Mesenchymal stem cell (in vitro differentiated cells and primary cell): Measurements from ENCODE around the gene RNF223.
A peak's percentile ranks its signal among the peaks of the same experiment; 100 is the strongest.

Experiments
- DNase-seq: peaks from one replicate; pipeline ENCODE4 v3.0.0-alpha.2; 2013
- H2AFZ ChIP-seq: one replicate; pipeline ENCODE4 v1.6.1; 2013; ENCODE audit warnings: low read depth, mild to moderate bottlenecking, control low read depth, inconsistent platforms, low read length, moderate library complexity
- H2AK5ac ChIP-seq: 2 replicates; pipeline ENCODE4 v1.6.1; 2013; ENCODE audit warnings: low read length, moderate library complexity, mild to moderate bottlenecking, inconsistent platforms; ENCODE audit not compliant: severe bottlenecking
- H2BK120ac ChIP-seq: one replicate; pipeline ENCODE4 v1.6.1; 2013; ENCODE audit warnings: low read depth, mild to moderate bottlenecking, inconsistent platforms, low read length, moderate library complexity
- H2BK12ac ChIP-seq, 2 experiments: one replicate each; pipeline ENCODE4 v1.6.1; 2013; ENCODE audit warnings: inconsistent platforms in 2 of 2, low read length in 2 of 2, mild to moderate bottlenecking in 2 of 2, moderate library complexity in 2 of 2, control low read depth in 1 of 2
- H2BK15ac ChIP-seq: one replicate; pipeline ENCODE4 v1.6.1; 2013; ENCODE audit warnings: mild to moderate bottlenecking, low read depth, inconsistent platforms; ENCODE audit not compliant: poor library complexity, severe bottlenecking
- H2BK5ac ChIP-seq: 2 replicates; pipeline ENCODE4 v1.6.1; 2013; ENCODE audit warnings: low read depth, mild to moderate bottlenecking, low read length, control low read depth, inconsistent platforms; ENCODE audit not compliant: poor library complexity, severe bottlenecking
- H3K14ac ChIP-seq, 2 experiments: one replicate each; pipeline ENCODE4 v1.6.1; 2013; ENCODE audit warnings: inconsistent platforms in 2 of 2, low read length in 2 of 2, control low read depth in 1 of 2, mild to moderate bottlenecking in 1 of 2, moderate library complexity in 1 of 2
- H3K18ac ChIP-seq, 2 experiments: one replicate each; pipeline ENCODE4 v1.6.1; 2013; ENCODE audit warnings: inconsistent platforms in 2 of 2, low read length in 2 of 2, control low read depth in 1 of 2, low read depth in 1 of 2, mild to moderate bottlenecking in 1 of 2
- H3K23ac ChIP-seq, 2 experiments: one replicate each; pipeline ENCODE4 v1.6.1; 2013; ENCODE audit warnings: inconsistent platforms in 2 of 2, low read length in 2 of 2, mild to moderate bottlenecking in 2 of 2, moderate library complexity in 2 of 2, control low read depth in 1 of 2
- H3K27ac ChIP-seq: 2 replicates; pipeline ENCODE4 v1.5.1; 2013; ENCODE audit warnings: mild to moderate bottlenecking, moderate library complexity, low read length, control low read depth, inconsistent platforms; ENCODE audit not compliant: poor library complexity, severe bottlenecking
- H3K27me3 ChIP-seq, 2 experiments: 2 replicates each; pipeline versions ENCODE4 v1.6.1 to v1.7.0; 2013; ENCODE audit warnings: low read length in 2 of 2, mild to moderate bottlenecking in 2 of 2, moderate library complexity in 2 of 2, control low read depth in 1 of 2, inconsistent platforms in 1 of 2; ENCODE audit not compliant: control insufficient read depth in 1 of 2, insufficient read depth in 1 of 2
- H3K36me3 ChIP-seq, 2 experiments: 2 replicates each; pipeline versions ENCODE4 v1.6.1 to v1.7.0; 2013; ENCODE audit warnings: low read length in 2 of 2, control low read depth in 1 of 2, inconsistent platforms in 1 of 2, low read depth in 1 of 2, mild to moderate bottlenecking in 1 of 2; ENCODE audit not compliant: insufficient read depth in 2 of 2, control insufficient read depth in 1 of 2
- H3K4ac ChIP-seq, 2 experiments: one replicate each; pipeline ENCODE4 v1.6.1; 2013; ENCODE audit warnings: inconsistent platforms in 2 of 2, low read length in 2 of 2, mild to moderate bottlenecking in 2 of 2, moderate library complexity in 2 of 2, control low read depth in 1 of 2, low read depth in 1 of 2
- H3K4me1 ChIP-seq: 2 replicates; pipeline ENCODE4 v1.6.1; 2013; ENCODE audit warnings: low read depth, low read length, control low read depth; ENCODE audit not compliant: control insufficient read depth, insufficient read depth
- H3K4me2 ChIP-seq: 2 replicates; pipeline ENCODE4 v1.6.1; 2013; ENCODE audit warnings: low read length, mild to moderate bottlenecking, inconsistent platforms; ENCODE audit not compliant: poor library complexity, severe bottlenecking
- H3K4me3 ChIP-seq, 2 experiments: 2 replicates each; pipeline versions ENCODE4 v1.5.1 to v1.7.0; 2013; ENCODE audit warnings: low read length in 2 of 2, mild to moderate bottlenecking in 2 of 2, control low read depth in 1 of 2, low read depth in 1 of 2; ENCODE audit not compliant: insufficient read depth in 1 of 2
- H3K79me1 ChIP-seq: replicated peaks from 2 replicates; pipeline ENCODE4 v1.6.1; 2013; ENCODE audit warnings: mild to moderate bottlenecking, control low read depth, low read length, inconsistent platforms; ENCODE audit not compliant: poor library complexity, severe bottlenecking
- H3K9ac ChIP-seq: 2 replicates; pipeline ENCODE4 v1.7.0; 2013; ENCODE audit warnings: mild to moderate bottlenecking, low read length, moderate library complexity
- H3K9me3 ChIP-seq: 2 replicates; pipeline ENCODE4 v1.7.0; 2013; ENCODE audit warnings: mild to moderate bottlenecking, low read length; ENCODE audit not compliant: control insufficient read depth
- H4K8ac ChIP-seq: one replicate; pipeline ENCODE4 v1.6.1; 2013; ENCODE audit warnings: inconsistent platforms, mild to moderate bottlenecking, low read length, moderate library complexity
- H4K91ac ChIP-seq: one replicate; pipeline ENCODE4 v1.6.1; 2013; ENCODE audit warnings: mild to moderate bottlenecking, low read length, inconsistent platforms
- WGBS: methylation state at CpG from one replicate; pipeline ENCODE4 v1.1.7; 2013; ENCODE audit warnings: mixed read lengths; 5-methylcytosine and 5-hydroxymethylcytosine counted together

Gene RNF223

GRCh38 chr1:1021010-1021919 is 52.8 kb downstream of the RNF223 start:
- Histone ChIP-seq H2AK5ac (peak overlapping the region; percentile 78), H3K79me1 (peaks cover 8% of the 10 kb centered on the region), H2BK12ac (peak overlapping the region; percentile 70 to 72), H3K27ac (peak overlapping the region; percentile 98), H2BK5ac (peak overlapping the region; percentile 95), H4K91ac (peak overlapping the region; percentile 97), H3K27me3 (peaks cover 0 to 29% of the 10 kb centered on the region in 2 experiments), H3K4ac (peak overlapping the region; percentile 35 to 94), H3K23ac (peak overlapping the region in 1 of 2 experiments; percentile 96), H2BK120ac (peak overlapping the region; percentile 86), H3K14ac (peak overlapping the region in 1 of 2 experiments; percentile 96), H3K18ac (peak overlapping the region; percentile 78 to 99), H3K4me3 (peak overlapping the region in 1 of 2 experiments; percentile 97), H2AFZ (peak overlapping the region; percentile 10), H3K9me3 (no peaks in the 10 kb centered on the region), H3K4me2 (peak overlapping the region; percentile 96), H2BK15ac (peak overlapping the region; percentile 87), H3K9ac (no peak overlapping the region), H3K4me1 (peaks cover 55% of the 10 kb centered on the region), H3K36me3 (peaks cover 0 to 45% of the 10 kb centered on the region in 2 experiments), H4K8ac (peak overlapping the region; percentile 96)
- 25% methylated on average over 28 of the region's 33 CpGs for WGBS
- peak; percentile 82 for DNase-seq
